LNCaP clone FGC (cell line): ENCODE results near the gene SARDH.

Experiments
- DNase-seq: peaks from one replicate; pipeline ENCODE4 v3.0.0-alpha.2; 2011; ENCODE audit warnings: low read depth
- H3K4me3 ChIP-seq: 2 replicates; pipeline ENCODE4 v1.5.1; 2011; ENCODE audit warnings: mild to moderate bottlenecking, low read depth, low read length, control low read depth
- CTCF ChIP-seq: IDR thresholded peaks from 2 replicates; pipeline ENCODE4 v1.5.1; 2012; ENCODE audit warnings: mild to moderate bottlenecking; ENCODE audit not compliant: control insufficient read depth, insufficient read depth; ENCODE audit errors: extremely low read depth

Gene SARDH

GRCh38 chr9:133643362-133643755 is 94.8 kb downstream of the SARDH start:
- no peak overlapping the region for H3K4me3 ChIP-seq
- no peak for DNase-seq
- TF ChIP-seq CTCF: no peak

GRCh38 chr9:133642708-133643361 is 95.3 kb downstream of the SARDH start:
- H3K4me3 ChIP-seq: no peak overlapping the region
- TF ChIP-seq CTCF: no peak
- no peak for DNase-seq

GRCh38 chr9:133641861-133642595 is 96.1 kb downstream of the SARDH start:
- no peak for TF ChIP-seq CTCF
- DNase-seq: no peak
- H3K4me3 ChIP-seq: no peak overlapping the region

GRCh38 chr9:133641396-133641655 is 96.8 kb downstream of the SARDH start:
- no peak overlapping the region for H3K4me3 ChIP-seq
- no peak for DNase-seq
- TF ChIP-seq CTCF: no peak

- DNase-seq: no peak
- no peak overlapping the region for H3K4me3 ChIP-seq
- no peak for TF ChIP-seq CTCF
These were observed 97.4 kb downstream of the SARDH start for GRCh38 chr9:133640580-133641395.

GRCh38 chr9:133640160-133640559 is 98.0 kb downstream of the SARDH start:
- no peak for DNase-seq
- H3K4me3 ChIP-seq: no peak overlapping the region
- TF ChIP-seq CTCF: no peak
